K562 (cell line): ENCODE results near the gene CNGA1. TPM values are rescaled to one million over a fixed set of nuclear protein-coding genes. Genes with fewer than 3 reads are reported as not detected.

Experiments
- ATAC-seq: fragments of 200-7000 bp; cut with Tn5 transposase; 3 replicates; pipeline ENCODE4 v1.9.1; 2020; ENCODE audit warnings: moderate library complexity
- BruUV-seq: library from RNA; stranded (reverse); fragments of 400-500 nt; replicated peaks from 2 replicates; lab custom pipeline; 2021; lab: Mats Ljungman, UMichigan
- CTCF ChIA-PET: fragments of 300-600 bp; formaldehyde crosslinking; extraction: SDS; loops from one replicate; lab custom pipeline; 2021; ENCODE audit warnings: low intra/inter-chr PET ratio; lab: Yijun Ruan, JAX
- POLR2A ChIA-PET: fragments of 300-600, 350-650 bp; sonication (Branson Sonifier 250); formaldehyde crosslinking; extraction: SDS; loops from one replicate; lab custom pipeline; 2021; ENCODE audit warnings: antibody characterized with exemption, inconsistent platforms; lab: Yijun Ruan, JAX
- DNase-seq, 4 experiments: peaks; one replicate each; pipeline versions ENCODE4 v3.0.0 to v3.0.0-alpha.2; 2011 to 2018; ENCODE audit warnings: low spot score in 3 of 4, mixed read lengths in 3 of 4; ENCODE audit errors: extremely low read depth in 1 of 4
- FAIRE-seq: peaks from 2 replicates; lab custom pipeline; 2011; peaks lifted over from hg19 to GRCh38; lab: Jason Lieb, UNC
- H2AFZ ChIP-seq: 2 replicates; pipeline ENCODE4 v1.6.0; 2011; ENCODE audit warnings: low read depth, low read length, control low read depth, inconsistent platforms
- H3K27ac ChIP-seq: fragments of 200-600 bp; 3 replicates; pipeline ENCODE4 v1.8.0; 2011; ENCODE audit warnings: low read depth, mild to moderate bottlenecking, control low read depth, inconsistent platforms, low read length, moderate library complexity, mixed read lengths; ENCODE audit errors: extremely low read depth
- H3K27me3 ChIP-seq, 2 experiments: fragments of 300-600 bp in 1 of 2; 2 replicates in 1 of 2; 3 replicates in 1 of 2; pipeline versions ENCODE4 v1.6.0 to v1.8.0; 2011; ENCODE audit warnings: inconsistent platforms in 2 of 2, low read length in 2 of 2, mild to moderate bottlenecking in 1 of 2, mixed read lengths in 1 of 2, moderate library complexity in 1 of 2; ENCODE audit not compliant: control insufficient read depth in 2 of 2, insufficient read depth in 2 of 2
- H3K36me3 ChIP-seq: fragments of 300-600 bp; 3 replicates; pipeline ENCODE4 v1.8.0; 2011; ENCODE audit warnings: mild to moderate bottlenecking, low read length, inconsistent platforms; ENCODE audit not compliant: control insufficient read depth, insufficient read depth
- H3K4me1 ChIP-seq, 2 experiments: fragments of 200-600 bp in 1 of 2; replicated peaks in 1 of 2; 2 replicates in 1 of 2; 3 replicates in 1 of 2; pipeline versions ENCODE4 v1.5.1 to v1.8.0; 2011; ENCODE audit warnings: inconsistent platforms in 2 of 2, low read length in 2 of 2, mild to moderate bottlenecking in 1 of 2, mixed read lengths in 1 of 2, moderate library complexity in 1 of 2; ENCODE audit not compliant: control insufficient read depth in 2 of 2, insufficient read depth in 2 of 2
- H3K4me2 ChIP-seq: 2 replicates; pipeline ENCODE4 v1.6.1; 2011; ENCODE audit warnings: low read length, control low read depth, inconsistent platforms, mixed read lengths; ENCODE audit not compliant: insufficient read depth
- H3K4me3 ChIP-seq: fragments of 200-600 bp; sonication (generic), shearing (Covaris generic); 2 replicates; pipeline ENCODE4 v1.5.1; 2016; ENCODE audit warnings: control low read depth, inconsistent platforms
- H3K79me2 ChIP-seq: fragments of 200-600 bp; 3 replicates; pipeline ENCODE4 v1.8.0; 2011; ENCODE audit warnings: low read length, inconsistent platforms; ENCODE audit not compliant: control insufficient read depth, insufficient read depth
- H3K9ac ChIP-seq, 2 experiments: 2 replicates each; pipeline versions ENCODE4 v1.6.0 to v1.6.1; 2011; ENCODE audit warnings: low read depth in 2 of 2, low read length in 2 of 2, control low read depth in 1 of 2, inconsistent platforms in 1 of 2, mild to moderate bottlenecking in 1 of 2, mixed read lengths in 1 of 2; ENCODE audit not compliant: insufficient read depth in 1 of 2
- H3K9me1 ChIP-seq: one replicate; pipeline ENCODE4 v1.6.0; 2011; ENCODE audit warnings: inconsistent platforms, mild to moderate bottlenecking, low read length, moderate library complexity; ENCODE audit not compliant: control insufficient read depth, insufficient read depth
- H3K9me3 ChIP-seq: replicated peaks from 2 replicates; pipeline ENCODE4 v1.5.1; 2011; ENCODE audit warnings: low read depth, low read length, inconsistent platforms; ENCODE audit not compliant: control insufficient read depth, insufficient read depth
- H4K20me1 ChIP-seq: replicated peaks from 2 replicates; pipeline ENCODE4 v1.6.1; 2011; ENCODE audit warnings: low read length, inconsistent platforms, mixed read lengths; ENCODE audit not compliant: control insufficient read depth, insufficient read depth
- ATF2 ChIP-seq: sonication (generic); formaldehyde crosslinking; IDR thresholded peaks from 2 replicates; pipeline ENCODE4 v1.8.1; 2022; ENCODE audit warnings: missing genetic modification reagents
- CBFA2T2 ChIP-seq: fragments of 450-650 bp; conservative IDR thresholded peaks from 2 replicates; pipeline ENCODE4 v1.6.1; 2017; ENCODE audit warnings: mild to moderate bottlenecking
- GATAD2B ChIP-seq: fragments of 450-650 bp; IDR thresholded peaks from 2 replicates; pipeline ENCODE4 v1.6.1; 2017; ENCODE audit warnings: mild to moderate bottlenecking, borderline replicate concordance
- MAFG ChIP-seq: fragments of 450-650 bp; conservative IDR thresholded peaks from 2 replicates; pipeline ENCODE4 v1.6.1; 2016; ENCODE audit warnings: missing genetic modification characterization, missing compliant biosample characterization
- MCM7 ChIP-seq, 2 experiments: fragments of 450-650 bp; IDR thresholded peaks; 2 replicates each; pipeline ENCODE4 v1.6.1; 2016 to 2018
- PATZ1 ChIP-seq: fragments of 250-450 bp; sonication (Bioruptor Pico); IDR thresholded peaks from 2 replicates; pipeline ENCODE4 v1.5.0; 2020; ENCODE audit warnings: mild to moderate bottlenecking, borderline replicate concordance
- PHF20 ChIP-seq: fragments of 450-650 bp; IDR thresholded peaks from 2 replicates; pipeline ENCODE4 v1.6.1; 2018; ENCODE audit not compliant: partially characterized antibody
- PHF8 ChIP-seq: fragments of 200-600 bp; sonication (generic); IDR thresholded peaks from 2 replicates; pipeline ENCODE4 v1.6.1; 2012; ENCODE audit warnings: mixed run types, mild to moderate bottlenecking, inconsistent platforms, low read length, moderate library complexity, borderline replicate concordance
- POLR2G ChIP-seq: fragments of 200-400 bp; formaldehyde crosslinking; IDR thresholded peaks from 2 replicates; pipeline ENCODE4 v1.6.1; 2017; ENCODE audit warnings: low read depth, mild to moderate bottlenecking, antibody characterized with exemption, low read length, moderate library complexity
- PREB ChIP-seq: sonication (generic); formaldehyde crosslinking; IDR thresholded peaks from 2 replicates; pipeline ENCODE4 v1.8.1; 2023; ENCODE audit warnings: mild to moderate bottlenecking, missing genetic modification reagents
- SP1 ChIP-seq: sonication (generic); formaldehyde crosslinking; IDR thresholded peaks from 2 replicates; pipeline ENCODE4 v1.8.1; 2022; ENCODE audit warnings: mild to moderate bottlenecking, missing genetic modification reagents
- ZNF24 ChIP-seq: fragments of 450-650 bp; IDR thresholded peaks from 2 replicates; pipeline ENCODE4 v1.6.1; 2016
- WGBS: fragments of 100-300 bp; shearing (Covaris generic); methylation state at CpG from one replicate; pipeline ENCODE4 v1.1.6; 2016; ENCODE audit warnings: low coverage, mixed read lengths; ENCODE audit not compliant: insufficient coverage; ENCODE audit errors: missing lambda C conversion rate; 5-methylcytosine and 5-hydroxymethylcytosine counted together
- in situ Hi-C: fragments of 300-500 bp; cut with MboI; formaldehyde crosslinking; loops from 4 replicates; pipeline ENCODE4 v1.15.0; 2018; ENCODE audit warnings: inconsistent platforms, mixed read lengths
- intact Hi-C: fragments of 100-400 bp; cut with micrococcal nuclease; formaldehyde crosslinking; loops from 2 replicates; pipeline ENCODE4 v1.14.2; 2022
- polyA plus RNA-seq, 8 experiments: library from polyadenylated mRNA; depleted of rRNA in 4 of 8; stranded (reverse) in 5 of 8; unstranded in 3 of 8; fragments of >200 nt; fragmentation: Nextera tagmentation in 2 of 8; fragmentation: Illumina TruSeq in 1 of 8; extraction: Ambion mirVana in 2 of 8; extraction: Trizol in 1 of 8; gene quantifications; 2 replicates each; pipeline versions ENCODE4 v1.2.1 to v1.2.3, GENCODE V29; 2011 to 2014; ENCODE audit warnings: inconsistent platforms in 1 of 8, missing spikeins in 1 of 8
- total RNA-seq, 7 experiments: library from RNA; depleted of rRNA in 6 of 7; stranded (reverse); fragments of >200 nt in 6 of 7; fragmentation: Illumina TruSeq in 2 of 7; extraction: Trizol in 2 of 7; gene quantifications; 2 replicates each; pipeline versions ENCODE4 v1.2.1 to v1.2.3, GENCODE V29; 2011 to 2021; ENCODE audit warnings: low replicate concordance in 1 of 7
- TF ChIP-seq, protein P1 (sequence below): fragments of 450-650 bp; formaldehyde crosslinking; IDR thresholded peaks from 2 replicates; pipeline ENCODE4 v1.4.0; 2022; ENCODE audit warnings: missing genetic modification characterization
- TF ChIP-seq, protein P2 (sequence below): sonication (generic); formaldehyde crosslinking; IDR thresholded peaks from 2 replicates; pipeline ENCODE4 v1.9.0; 2022; ENCODE audit warnings: mild to moderate bottlenecking, missing genetic modification reagents

Gene CNGA1
- total and polyA plus RNA-seq, 9 of the 15 experiments (the other 6 are each of a cell fraction or from before 2014, with no cell fraction given) = 0.03 to 0.29 (median 0.04) TPM; not detected in 5

DNA sequence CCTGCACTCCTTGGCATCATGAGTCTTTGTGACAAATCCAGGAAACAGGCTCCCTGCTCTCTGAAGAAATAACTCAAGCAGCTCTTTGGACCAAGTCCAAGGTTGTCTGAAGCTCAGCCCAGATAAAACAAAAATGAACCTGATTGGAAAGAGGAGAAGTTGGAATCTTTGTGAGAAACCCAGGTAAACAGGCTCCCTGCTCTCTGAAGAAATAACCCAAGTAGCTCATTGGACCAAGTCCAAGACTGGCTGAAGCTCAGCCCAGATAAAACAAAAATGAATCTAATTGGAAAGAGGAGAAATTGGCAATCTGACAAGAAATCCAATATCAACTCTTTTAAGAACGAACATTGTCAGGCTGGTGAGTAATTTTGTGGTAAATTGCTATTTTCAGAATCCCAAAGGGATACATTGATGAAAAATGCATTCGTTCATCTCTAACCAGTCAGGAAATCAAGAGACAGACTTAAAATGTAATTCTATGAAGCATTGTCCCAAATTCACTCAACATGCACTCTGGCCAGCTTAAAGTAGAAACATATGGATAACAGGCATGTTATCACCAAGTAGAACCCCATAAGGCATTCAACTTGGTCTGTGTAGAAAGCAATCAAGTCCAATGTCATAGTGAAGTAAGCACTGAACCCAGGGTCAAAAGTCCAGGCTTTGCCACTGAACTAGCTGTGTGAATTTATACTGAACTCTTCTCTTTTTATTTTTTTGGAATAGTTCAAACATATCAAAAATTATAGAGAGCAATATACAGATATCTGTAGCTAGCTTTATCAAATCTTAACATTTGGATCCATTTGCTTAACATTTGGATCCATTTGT is 85.3 kb downstream of the CNGA1 start (continued):
- no peak for TF ChIP-seq POLR2G
- TF ChIP-seq, protein P1, sequence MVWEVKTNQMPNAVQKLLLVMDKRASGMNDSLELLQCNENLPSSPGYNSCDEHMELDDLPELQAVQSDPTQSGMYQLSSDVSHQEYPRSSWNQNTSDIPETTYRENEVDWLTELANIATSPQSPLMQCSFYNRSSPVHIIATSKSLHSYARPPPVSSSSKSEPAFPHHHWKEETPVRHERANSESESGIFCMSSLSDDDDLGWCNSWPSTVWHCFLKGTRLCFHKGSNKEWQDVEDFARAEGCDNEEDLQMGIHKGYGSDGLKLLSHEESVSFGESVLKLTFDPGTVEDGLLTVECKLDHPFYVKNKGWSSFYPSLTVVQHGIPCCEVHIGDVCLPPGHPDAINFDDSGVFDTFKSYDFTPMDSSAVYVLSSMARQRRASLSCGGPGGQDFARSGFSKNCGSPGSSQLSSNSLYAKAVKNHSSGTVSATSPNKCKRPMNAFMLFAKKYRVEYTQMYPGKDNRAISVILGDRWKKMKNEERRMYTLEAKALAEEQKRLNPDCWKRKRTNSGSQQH (CRISPR knock-in tag) = no peak
- TF ChIP-seq, protein P2, sequence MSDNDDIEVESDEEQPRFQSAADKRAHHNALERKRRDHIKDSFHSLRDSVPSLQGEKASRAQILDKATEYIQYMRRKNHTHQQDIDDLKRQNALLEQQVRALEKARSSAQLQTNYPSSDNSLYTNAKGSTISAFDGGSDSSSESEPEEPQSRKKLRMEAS (CRISPR knock-in tag) = no peak
- no peak for TF ChIP-seq ZNF24

DNA sequence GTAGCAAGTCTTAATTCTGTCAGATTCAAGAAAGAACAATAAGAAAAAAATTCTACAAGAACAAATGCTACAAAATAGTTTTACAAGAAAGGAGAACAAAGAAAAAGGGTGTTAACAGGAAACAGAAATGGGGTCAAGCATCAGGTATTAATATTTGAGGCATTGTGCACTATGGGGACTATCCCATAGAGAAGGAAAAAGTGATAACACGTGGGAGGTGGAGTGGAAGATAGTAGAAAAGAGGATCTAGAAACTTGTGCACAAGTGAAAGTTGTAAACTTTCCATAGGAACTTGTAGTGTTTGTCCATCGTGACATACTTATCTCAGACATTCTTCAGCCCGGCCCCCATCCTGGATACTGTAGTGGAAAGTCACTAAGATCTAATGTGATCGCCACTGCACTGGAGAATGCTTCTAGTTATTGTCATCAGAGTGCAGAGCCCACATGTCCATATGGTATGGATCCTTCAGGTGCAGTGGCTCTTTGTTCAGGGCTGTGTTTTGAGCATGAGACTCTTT is 86.7 kb downstream of the CNGA1 start:
- no peaks in the 10 kb centered on the region for H3K9me3 ChIP-seq
- WGBS = 3% methylated on average over 4 of the region's 4 CpGs
- no peak overlapping the region for H3K4me3 ChIP-seq
- ChIA-PET CTCF (no interaction called here), POLR2A (no interaction called here)
- no peaks in the 10 kb centered on the region; a peak in 3 of 5 replicates for H3K27me3 ChIP-seq
- H3K36me3 ChIP-seq = no peaks in the 10 kb centered on the region
- H3K4me2 ChIP-seq = no peak overlapping the region
- H2AFZ ChIP-seq = no peak overlapping the region
- in situ Hi-C loops (loop anchor here (10.0 kb wide), 1 partner anchor 225 kb away; no protein-coding TSS in a partner anchor), intact Hi-C loops (loop anchor here (5.0 to 10.0 kb wide), 4 partner anchors 158 to 1085 kb away; no protein-coding TSS in a partner anchor)
- no peak for DNase-seq
- FAIRE-seq = no peak
- H4K20me1 ChIP-seq = no peaks in the 10 kb centered on the region
- H3K4me1 ChIP-seq = no peaks in the 10 kb centered on the region; a peak in 1 of 5 replicates
- H3K9me1 ChIP-seq = no peaks in the 10 kb centered on the region
- H3K79me2 ChIP-seq = no peaks in the 10 kb centered on the region
- ATAC-seq = no peak
- no peak overlapping the region for H3K9ac ChIP-seq
- BruUV-seq = no TSS peak
- no peak overlapping the region for H3K27ac ChIP-seq
- no peak for TF ChIP-seq ATF2
- no peak for TF ChIP-seq GATAD2B
- no peak for TF ChIP-seq PATZ1 (CRISPR knock-in tag)
- no peak for TF ChIP-seq PREB
- no peak for TF ChIP-seq PHF8
- TF ChIP-seq PHF20 = no peak
- TF ChIP-seq CBFA2T2 = no peak
- TF ChIP-seq MCM7 (IDR thresholded peaks at IDR 0.05) = no peak
- TF ChIP-seq MAFG = no peak
- no peak for TF ChIP-seq SP1 (CRISPR knock-in tag)
